HG02973 (cell line): ENCODE results near the gene NCOA1.
"Not testable (repeated sequence)": the region's sequence is repeated elsewhere in the genome, so short reads cannot be mapped to it uniquely, and the experiment has no call there.

Experiments
- ATAC-seq: cut with Tn5 transposase; IDR thresholded peaks from one replicate; pipeline ENCODE4 v1.9.1; 2021; ENCODE audit warnings: moderate library complexity; ENCODE audit not compliant: unreplicated experiment

NCOA1 gene

DNA sequence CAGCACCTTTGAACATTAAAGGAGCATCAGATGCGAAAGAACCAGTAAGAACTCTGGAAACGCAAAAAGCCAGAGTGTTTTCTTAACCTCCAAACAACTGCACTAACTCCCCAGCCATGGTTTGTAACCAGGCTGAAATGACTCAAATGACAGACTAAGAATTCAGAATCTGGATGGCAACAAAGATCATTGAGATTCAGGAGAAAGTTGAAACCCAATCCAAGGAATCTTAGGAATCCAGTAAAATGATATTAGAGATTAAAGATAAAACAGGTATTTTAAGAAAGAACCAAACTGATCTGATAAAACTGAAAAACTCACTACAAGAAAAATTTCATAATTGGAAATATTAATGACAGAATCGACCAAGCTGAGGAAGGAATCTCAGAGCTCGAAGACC lies 185.4 kb downstream of the NCOA1 start:
- no peak for ATAC-seq

DNA sequence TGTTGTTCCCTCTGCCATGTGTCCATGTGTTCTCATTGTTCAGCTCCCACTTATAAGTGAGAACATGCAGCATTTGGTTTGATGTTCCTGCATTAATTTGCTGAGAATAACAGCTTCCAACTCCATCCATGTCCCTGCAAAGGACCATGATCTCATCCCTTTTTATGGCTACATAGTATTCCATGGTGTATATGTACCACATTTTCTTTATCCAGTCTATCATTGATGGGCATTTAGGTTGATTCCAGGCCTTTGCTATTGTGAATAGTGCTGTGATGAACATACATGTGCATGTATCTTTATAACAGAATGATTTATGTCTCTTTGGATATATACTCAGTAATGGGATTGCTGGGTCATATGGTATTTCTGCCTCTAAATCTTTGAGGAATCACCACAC lies 187.0 kb downstream of the NCOA1 start:
- ATAC-seq: not testable (repeated sequence)

DNA sequence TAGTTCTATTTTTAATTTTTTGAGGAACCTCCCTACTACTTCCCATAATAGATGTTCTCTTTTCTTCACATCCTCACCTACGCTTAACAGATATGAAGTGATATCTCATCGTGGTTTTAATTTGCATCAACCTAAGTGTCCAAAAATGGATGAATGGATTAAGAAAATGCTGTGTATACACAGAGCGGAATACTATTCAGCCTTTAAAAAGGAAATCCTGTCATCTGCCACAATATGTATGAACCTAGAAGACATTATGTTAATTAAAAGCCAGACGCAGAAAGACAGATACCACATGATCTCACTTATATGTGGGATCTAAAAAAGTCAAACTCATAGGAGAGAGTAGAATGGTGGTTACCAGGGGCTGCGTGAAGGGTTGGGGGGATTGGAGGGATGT lies 189.1 kb downstream of the NCOA1 start:
- no peak for ATAC-seq

DNA sequence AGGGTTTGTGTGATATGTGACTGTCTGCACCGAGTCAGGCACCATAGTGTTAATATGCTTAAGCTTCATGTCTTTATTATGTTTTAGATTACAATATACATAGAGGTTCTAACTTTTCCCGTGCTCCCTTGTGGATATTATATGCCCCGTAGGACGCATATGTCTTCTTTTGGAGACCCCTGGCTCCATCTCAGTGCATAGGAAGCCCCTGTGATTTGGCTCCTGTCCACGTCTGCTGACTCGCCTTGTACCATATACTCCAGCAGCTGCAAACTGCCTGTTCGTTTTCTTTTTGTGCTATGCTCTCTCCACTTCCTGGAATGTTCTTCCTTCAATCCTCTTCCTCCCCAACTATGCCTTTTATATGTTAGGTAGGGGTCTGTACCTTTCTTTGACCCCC lies 191.2 kb downstream of the NCOA1 start:
- no peak for ATAC-seq

DNA sequence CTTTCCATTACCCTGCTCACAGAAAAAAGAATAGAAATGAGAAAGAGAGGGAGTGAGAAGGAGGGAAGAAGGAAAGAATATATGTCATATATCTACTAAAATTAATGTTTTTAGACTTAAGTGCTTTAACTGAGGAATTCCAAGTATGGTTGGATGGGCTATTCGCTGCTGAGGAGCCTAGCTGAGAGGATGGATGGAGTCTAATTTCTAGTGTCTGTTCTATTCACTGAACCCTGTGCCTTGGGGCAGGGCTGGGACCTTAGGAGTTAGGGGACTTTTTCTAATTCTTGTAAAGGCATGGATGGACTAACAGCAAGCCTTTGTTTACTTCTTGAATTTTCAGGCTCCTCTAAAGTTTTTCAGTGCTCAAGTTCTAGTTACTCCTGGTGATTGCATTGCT lies 192.4 kb downstream of the NCOA1 start:
- no peak for ATAC-seq

DNA sequence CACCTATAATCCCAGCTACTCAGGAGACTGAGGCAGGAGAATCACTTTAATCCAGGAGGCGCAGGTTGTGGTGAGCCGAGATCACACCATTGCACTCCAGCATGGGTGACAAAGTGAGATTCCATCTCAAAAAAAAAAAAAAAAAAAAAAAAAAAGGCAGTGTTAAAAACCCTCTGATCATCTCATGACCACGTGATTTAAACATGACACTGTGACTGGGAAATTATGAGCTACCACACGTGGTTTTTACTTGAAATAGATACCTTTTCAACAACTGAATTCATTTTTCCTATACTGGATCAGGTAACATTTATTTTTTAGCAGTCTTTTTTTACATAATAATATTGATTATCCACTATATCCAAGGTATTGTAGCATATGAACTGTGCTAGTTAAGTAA lies 199.5 kb downstream of the NCOA1 start:
- no peak for ATAC-seq

GRCh38 chr2:24691806-24692205 lies 200.8 kb downstream of the NCOA1 start:
- ATAC-seq: no peak

GRCh38 chr2:24697792-24698191 lies 206.7 kb downstream of the NCOA1 start:
- no peak for ATAC-seq

DNA sequence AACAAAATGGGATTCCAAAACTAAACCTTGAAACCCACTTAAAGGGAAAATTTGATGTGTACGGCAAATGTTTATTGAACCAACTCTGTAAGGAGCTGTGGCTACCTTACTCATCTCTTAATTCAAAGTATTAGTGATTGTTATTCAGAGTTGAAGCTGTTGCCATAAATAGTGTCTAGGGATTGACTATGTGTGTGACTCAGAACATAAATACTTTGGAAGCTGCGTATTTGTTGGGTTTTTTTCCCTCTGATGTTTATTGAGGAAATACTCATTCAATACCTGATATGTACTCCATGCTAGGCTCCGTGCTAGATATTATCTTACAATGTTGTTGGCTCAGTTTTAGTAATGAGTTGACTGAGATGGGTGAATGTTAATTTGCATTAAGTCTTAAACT lies 211.7 kb downstream of the NCOA1 start:
- no peak for ATAC-seq

DNA sequence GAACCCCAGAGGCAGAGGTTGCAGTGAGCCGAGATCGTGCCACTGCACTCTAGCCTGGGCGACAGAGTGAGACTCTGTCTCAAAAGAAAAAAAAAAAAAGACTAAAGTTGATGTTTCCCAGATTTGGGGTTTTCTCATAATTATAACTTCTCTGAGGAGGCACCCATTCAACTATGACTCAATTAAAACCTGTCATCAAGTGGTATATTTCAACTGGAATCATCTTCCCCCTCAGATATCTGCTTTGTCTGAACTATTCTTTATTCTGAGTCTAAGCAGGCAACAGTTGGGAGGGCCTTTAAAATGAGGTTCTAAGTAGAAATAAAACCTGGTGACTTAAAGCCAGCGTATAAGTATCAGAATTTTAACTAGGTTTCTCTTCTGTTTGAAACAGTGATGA lies 213.6 kb downstream of the NCOA1 start:
- ATAC-seq: no peak

- ATAC-seq: no peak
These were observed 216.1 kb downstream of the NCOA1 start for GRCh38 chr2:24707143-24707542.

- no peak for ATAC-seq
These were observed 217.6 kb downstream of the NCOA1 start for GRCh38 chr2:24708537-24709152.

GRCh38 chr2:24710806-24711205 lies 219.8 kb downstream of the NCOA1 start:
- no peak for ATAC-seq

DNA sequence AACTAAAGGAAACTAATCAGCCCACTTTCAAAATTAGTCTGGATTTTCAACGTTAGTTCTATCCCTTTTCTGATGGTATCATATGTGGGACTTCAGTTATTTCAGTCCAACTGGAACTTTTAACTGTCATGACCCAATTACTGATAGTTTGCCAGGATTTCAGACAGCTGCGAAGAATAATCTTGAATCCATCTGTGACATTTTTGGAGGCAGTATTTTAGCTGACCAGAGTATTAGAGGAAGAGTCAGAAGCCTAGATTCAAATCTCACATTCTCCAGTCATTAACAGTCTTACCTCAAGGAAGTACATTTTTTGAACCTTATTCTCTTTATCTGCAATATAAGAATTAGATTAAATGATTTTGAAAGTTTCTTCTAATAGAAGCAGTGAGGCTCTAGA lies 220.8 kb downstream of the NCOA1 start:
- no peak for ATAC-seq

- ATAC-seq: no peak
These were observed 221.2 kb downstream of the NCOA1 start for GRCh38 chr2:24712296-24712695.

- no peak for ATAC-seq
These were observed 226.4 kb downstream of the NCOA1 start for GRCh38 chr2:24717263-24717951.

DNA sequence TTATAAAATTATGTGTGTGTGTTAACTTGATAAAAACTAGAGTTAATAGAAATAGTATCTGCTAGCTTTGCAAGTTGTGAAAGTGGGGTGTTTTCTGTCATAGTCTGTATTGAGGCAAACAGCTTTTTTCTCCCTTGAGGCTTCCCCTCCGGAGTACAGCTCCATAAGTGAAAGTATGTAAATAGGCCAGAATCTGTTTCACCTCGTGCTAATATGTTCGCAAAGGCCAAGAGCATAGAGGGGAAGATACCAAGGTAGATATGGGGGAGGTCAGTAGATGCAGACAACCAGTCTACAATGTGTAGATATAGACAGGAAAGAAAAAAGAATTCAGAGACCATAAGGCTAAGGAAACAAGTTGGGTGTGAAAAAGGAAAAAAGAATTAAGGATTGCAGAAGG lies 229.3 kb downstream of the NCOA1 start:
- ATAC-seq: peak; percentile 83

- no peak for ATAC-seq
These were observed 230.4 kb downstream of the NCOA1 start for GRCh38 chr2:24721470-24721869.

- ATAC-seq: no peak
These were observed 231.2 kb downstream of the NCOA1 start for GRCh38 chr2:24722141-24722790.

DNA sequence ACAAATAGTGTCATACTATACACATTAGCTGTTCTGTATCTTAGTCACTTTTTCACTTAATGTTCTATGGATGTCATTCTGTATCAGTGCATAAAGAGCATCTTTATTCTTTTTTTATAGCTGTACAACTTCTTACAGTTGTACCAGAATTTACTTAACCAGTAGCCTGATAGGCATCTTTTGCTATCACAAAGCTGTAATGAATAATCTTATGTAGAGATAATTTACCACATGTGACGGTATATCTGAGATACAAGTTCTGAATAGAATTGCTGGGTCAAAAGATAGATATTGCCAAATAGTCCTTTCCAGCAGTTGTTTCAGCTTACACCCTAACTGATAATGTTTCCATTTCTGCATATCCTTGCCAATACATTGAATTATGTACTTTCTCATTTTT lies 232.1 kb downstream of the NCOA1 start:
- ATAC-seq: no peak

GRCh38 chr2:24723665-24724064 lies 232.6 kb downstream of the NCOA1 start:
- ATAC-seq: no peak

GRCh38 chr2:24724111-24724775 lies 233.2 kb downstream of the NCOA1 start:
- no peak for ATAC-seq
